Measurements from ENCODE around the gene DCHS1.

DNA sequence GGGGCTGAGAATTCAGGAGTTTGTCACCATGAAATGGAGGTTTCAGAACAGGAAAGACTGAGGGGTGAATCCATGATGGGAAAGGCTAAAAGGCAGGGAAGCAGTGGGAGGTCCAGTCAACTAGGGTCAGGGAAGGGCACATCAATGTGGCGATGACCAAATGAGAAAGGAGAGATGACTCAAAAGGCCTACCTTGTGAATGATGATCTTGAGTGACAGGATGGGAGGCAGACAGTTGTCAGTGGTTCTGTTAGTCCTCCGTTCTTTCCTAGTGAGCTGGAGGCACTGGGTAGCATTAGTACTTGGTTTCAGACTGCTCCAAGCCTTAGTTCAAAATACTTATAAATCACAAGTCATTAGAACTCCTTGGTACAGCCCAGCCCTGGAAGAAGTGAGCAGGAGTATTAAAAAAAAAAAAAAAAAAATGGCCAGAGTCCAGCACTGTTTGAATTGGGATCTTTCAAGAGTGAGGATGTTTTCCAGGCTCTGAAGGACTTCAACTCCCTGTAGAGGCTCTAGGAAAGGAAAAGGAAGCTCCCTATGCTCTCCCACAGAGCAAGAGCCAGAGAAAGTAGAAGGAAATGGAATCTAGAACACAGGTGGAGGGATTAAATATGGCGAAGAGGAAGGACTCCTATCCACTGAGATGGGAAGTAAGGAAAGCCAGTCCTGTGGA lies 8.3 kb upstream of the DCHS1 start:
- no peak for TF ChIP-seq TOX (CRISPR knock-in tag; IDR thresholded peaks at IDR 0.05; ENCODE audit: borderline replicate concordance)
- TF ChIP-seq, protein P1, sequence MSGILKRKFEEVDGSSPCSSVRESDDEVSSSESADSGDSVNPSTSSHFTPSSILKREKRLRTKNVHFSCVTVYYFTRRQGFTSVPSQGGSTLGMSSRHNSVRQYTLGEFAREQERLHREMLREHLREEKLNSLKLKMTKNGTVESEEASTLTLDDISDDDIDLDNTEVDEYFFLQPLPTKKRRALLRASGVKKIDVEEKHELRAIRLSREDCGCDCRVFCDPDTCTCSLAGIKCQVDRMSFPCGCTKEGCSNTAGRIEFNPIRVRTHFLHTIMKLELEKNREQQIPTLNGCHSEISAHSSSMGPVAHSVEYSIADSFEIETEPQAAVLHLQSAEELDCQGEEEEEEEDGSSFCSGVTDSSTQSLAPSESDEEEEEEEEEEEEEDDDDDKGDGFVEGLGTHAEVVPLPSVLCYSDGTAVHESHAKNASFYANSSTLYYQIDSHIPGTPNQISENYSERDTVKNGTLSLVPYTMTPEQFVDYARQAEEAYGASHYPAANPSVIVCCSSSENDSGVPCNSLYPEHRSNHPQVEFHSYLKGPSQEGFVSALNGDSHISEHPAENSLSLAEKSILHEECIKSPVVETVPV (CRISPR knock-in tag; IDR thresholded peaks at IDR 0.05) = no peak
- TF ChIP-seq, protein P2, sequence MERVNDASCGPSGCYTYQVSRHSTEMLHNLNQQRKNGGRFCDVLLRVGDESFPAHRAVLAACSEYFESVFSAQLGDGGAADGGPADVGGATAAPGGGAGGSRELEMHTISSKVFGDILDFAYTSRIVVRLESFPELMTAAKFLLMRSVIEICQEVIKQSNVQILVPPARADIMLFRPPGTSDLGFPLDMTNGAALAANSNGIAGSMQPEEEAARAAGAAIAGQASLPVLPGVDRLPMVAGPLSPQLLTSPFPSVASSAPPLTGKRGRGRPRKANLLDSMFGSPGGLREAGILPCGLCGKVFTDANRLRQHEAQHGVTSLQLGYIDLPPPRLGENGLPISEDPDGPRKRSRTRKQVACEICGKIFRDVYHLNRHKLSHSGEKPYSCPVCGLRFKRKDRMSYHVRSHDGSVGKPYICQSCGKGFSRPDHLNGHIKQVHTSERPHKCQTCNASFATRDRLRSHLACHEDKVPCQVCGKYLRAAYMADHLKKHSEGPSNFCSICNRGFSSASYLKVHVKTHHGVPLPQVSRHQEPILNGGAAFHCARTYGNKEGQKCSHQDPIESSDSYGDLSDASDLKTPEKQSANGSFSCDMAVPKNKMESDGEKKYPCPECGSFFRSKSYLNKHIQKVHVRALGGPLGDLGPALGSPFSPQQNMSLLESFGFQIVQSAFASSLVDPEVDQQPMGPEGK (CRISPR knock-in tag; IDR thresholded peaks at IDR 0.05; ENCODE audit: borderline replicate concordance) = no peak
- TF ChIP-seq ZNF8 (CRISPR knock-in tag; IDR thresholded peaks at IDR 0.05) = no peak

Data from SK-N-SH treated with all-trans-retinoic acid at 6 μM for 48 hours (cell line).